ENCODE results near the gene RHOD. TPM values are rescaled to one million over a fixed set of nuclear protein-coding genes. Genes with fewer than 3 reads are reported as not detected.
A peak's percentile ranks its signal among the peaks of the same experiment; 100 is the strongest.

The RHOD gene
- total RNA-seq, 3 donors from 2014 or later: 27.2 to 30.5 (median 28.1) TPM

DNA sequence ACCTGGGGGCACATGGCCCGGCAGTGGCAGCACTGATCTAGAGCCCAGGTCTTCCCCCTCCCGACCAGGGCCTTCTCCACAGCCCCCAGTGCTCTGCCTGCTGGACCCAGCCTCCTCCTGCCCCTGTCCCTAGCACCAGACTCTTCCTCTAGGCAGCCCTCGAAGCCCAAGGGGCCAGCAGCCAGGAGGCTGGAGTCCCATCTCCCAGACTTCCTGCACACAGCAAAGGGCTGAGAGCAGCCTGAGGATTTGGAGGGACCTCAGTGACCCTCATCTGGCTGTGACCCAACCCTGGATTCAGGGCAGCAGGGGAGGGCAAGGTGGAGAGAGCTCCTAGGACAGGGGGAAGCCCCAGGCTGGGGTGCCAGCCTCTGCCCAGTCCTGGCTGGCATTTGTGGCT is 3.0 kb downstream of the RHOD start:
- no peak for DNase-seq (ENCODE audit: low spot score in 2 of 2)
- TF ChIP-seq CTCF (IDR thresholded peaks at IDR 0.05) (no peak), POLR2AphosphoS5 (IDR thresholded peaks at IDR 0.05) (no peak), POLR2A (IDR thresholded peaks at IDR 0.05) (no peak)
- H3K27ac ChIP-seq: no peak overlapping the region
- no peak overlapping the region for H3K4me3 ChIP-seq
- H3K4me1 ChIP-seq: peaks cover 0 to 11% of the 10 kb centered on the region in 2 donors
- H3K9me3 ChIP-seq: no peaks in the 10 kb centered on the region
- intact Hi-C loops (cut with DNase I; ENCODE audit: low total_unique reads): no loop called here
- no peaks in the 10 kb centered on the region for H3K36me3 ChIP-seq
- no peaks in the 10 kb centered on the region for H3K27me3 ChIP-seq

DNA sequence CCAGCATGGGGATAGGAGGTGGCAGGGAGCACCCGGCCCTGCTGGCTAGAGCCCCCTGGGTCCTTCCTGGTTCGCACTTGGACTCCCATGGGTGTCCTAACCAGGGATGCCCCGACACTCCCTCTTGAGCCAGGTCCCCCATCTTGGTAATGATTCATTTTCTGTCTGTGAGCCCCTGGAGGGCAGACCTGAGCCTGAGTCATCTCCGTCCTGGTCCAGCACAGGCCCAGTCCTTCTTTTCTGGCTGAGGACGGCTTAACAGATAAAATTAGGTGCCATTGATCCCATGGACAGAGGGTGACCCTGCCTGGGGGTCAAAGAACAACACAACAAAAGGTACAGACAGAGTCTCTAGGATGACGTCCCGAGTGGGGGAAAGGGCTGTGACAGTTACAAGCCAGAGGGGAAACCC is 3.5 kb downstream of the RHOD start:
- TF ChIP-seq POLR2AphosphoS5 (IDR thresholded peaks at IDR 0.05): no peak
- no peak for TF ChIP-seq POLR2A (IDR thresholded peaks at IDR 0.05)
- no peak for TF ChIP-seq CTCF (IDR thresholded peaks at IDR 0.05)
- H3K27me3 ChIP-seq: no peaks in the 10 kb centered on the region
- intact Hi-C loops (cut with DNase I; ENCODE audit: low total_unique reads): no loop called here
- H3K9me3 ChIP-seq: no peaks in the 10 kb centered on the region
- H3K27ac ChIP-seq: no peak overlapping the region
- no peaks in the 10 kb centered on the region for H3K36me3 ChIP-seq
- peaks cover 0 to 11% of the 10 kb centered on the region in 2 donors for H3K4me1 ChIP-seq
- no peak overlapping the region for H3K4me3 ChIP-seq
- no peak for DNase-seq (ENCODE audit: low spot score in 2 of 2)

DNA sequence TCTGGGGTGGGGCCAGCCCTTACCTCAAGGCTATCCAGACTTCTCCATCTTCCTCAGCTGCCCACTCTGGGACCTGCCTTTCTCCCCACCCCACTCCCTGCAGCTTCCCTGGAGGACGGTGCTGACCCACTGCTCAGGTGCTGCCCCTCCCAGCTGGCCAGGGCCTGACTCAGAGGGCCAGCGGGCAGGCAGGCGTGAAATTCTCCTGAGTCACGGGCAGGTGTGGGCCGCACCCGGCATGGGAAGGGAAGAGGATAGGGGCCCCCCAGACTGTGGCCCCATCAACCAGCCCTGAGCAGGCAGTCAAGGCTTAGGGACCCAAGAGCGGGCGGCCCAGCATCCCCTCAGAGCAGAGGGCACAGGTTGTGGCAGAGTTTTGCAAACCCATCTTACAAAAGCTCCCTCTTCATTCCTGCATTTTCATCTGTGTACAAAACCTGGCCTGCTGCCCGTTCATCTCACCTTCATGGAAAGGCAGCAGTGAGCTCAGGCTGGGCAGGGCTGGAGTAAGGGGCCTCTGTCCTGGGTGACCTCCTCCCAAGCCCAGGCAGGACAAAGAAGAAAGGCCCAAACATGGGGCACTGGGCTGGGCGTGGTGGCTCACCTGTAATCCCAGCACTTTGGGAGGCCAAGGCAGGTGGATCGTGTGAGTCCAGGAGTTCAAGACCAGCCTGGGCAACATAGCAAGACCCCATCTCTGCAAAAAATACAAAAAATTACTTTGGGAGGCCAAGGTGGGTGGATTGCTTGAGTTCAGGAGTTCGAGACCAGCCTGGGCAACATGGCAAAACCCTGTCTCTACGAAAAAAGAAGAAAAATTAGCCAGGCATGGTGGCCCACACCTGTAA is 6.1 kb downstream of the RHOD start:
- H3K4me1 ChIP-seq: no peaks in the 10 kb centered on the region
- no peaks in the 10 kb centered on the region for H3K9me3 ChIP-seq
- TF ChIP-seq POLR2A (IDR thresholded peaks at IDR 0.05) (no peak), CTCF (IDR thresholded peaks at IDR 0.05) (no peak), POLR2AphosphoS5 (IDR thresholded peaks at IDR 0.05) (no peak)
- no peaks in the 10 kb centered on the region for H3K27me3 ChIP-seq
- no peak overlapping the region for H3K4me3 ChIP-seq
- no peaks in the 10 kb centered on the region for H3K36me3 ChIP-seq
- H3K27ac ChIP-seq: peak overlapping the region in 1 of 2 donors; percentile 20
- intact Hi-C loops (cut with DNase I; ENCODE audit: low total_unique reads): no loop called here
- DNase-seq (ENCODE audit: low spot score in 2 of 2): no peak

GRCh38 chr11:67066333-67066709 is 9.7 kb downstream of the RHOD start:
- intact Hi-C loops (cut with DNase I; ENCODE audit: low total_unique reads): loop anchor here (5.0 kb wide), 1 partner anchor 1629 kb away; no protein-coding TSS in a partner anchor
- Histone ChIP-seq H3K4me3 (no peak overlapping the region), H3K9me3 (no peaks in the 10 kb centered on the region), H3K27ac (no peak overlapping the region), H3K4me1 (no peaks in the 10 kb centered on the region), H3K27me3 (no peaks in the 10 kb centered on the region), H3K36me3 (no peaks in the 10 kb centered on the region)
- TF ChIP-seq POLR2A (IDR thresholded peaks at IDR 0.05) (no peak), POLR2AphosphoS5 (IDR thresholded peaks at IDR 0.05) (no peak), CTCF (IDR thresholded peaks at IDR 0.05) (no peak)
- DNase-seq (ENCODE audit: low spot score in 2 of 2): no peak
